GM21447 (cell line): ENCODE data around the gene COL6A3.
A peak's percentile ranks its signal among the peaks of the same experiment; 100 is the strongest.

Source experiments
- ATAC-seq: cut with Tn5 transposase; IDR thresholded peaks from one replicate; pipeline ENCODE4 v1.9.1; 2021; ENCODE audit not compliant: unreplicated experiment

Gene COL6A3

GRCh38 chr2:237445611-237446337 is 31.8 kb upstream of the COL6A3 start:
- ATAC-seq: no peak

DNA sequence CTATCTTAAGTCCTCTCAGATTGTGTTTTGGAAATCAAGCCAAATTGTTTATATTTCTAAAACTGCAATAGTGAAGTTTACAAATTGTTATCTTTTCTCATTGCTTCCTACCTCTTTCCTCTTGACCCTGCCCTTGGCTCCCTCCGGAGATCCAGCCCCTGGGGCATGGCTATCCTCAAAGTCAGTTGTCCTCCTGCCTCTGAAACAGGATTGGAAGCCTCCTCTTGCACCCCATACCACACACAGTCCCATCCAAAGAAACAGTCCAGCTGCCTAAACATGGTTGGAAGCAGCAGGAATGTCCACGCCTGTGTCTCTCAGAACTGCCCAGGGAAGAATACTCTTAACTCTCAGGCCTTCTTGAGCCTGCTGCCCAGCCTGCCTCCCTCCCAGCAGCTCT is 30.1 kb upstream of the COL6A3 start:
- ATAC-seq: no peak

GRCh38 chr2:237441605-237442274 is 27.8 kb upstream of the COL6A3 start:
- no peak for ATAC-seq

GRCh38 chr2:237440819-237441281 is 26.9 kb upstream of the COL6A3 start:
- no peak for ATAC-seq

- ATAC-seq: no peak
These were observed 24.3 kb upstream of the COL6A3 start for GRCh38 chr2:237438080-237438940.

- no peak for ATAC-seq
These were observed 23.6 kb upstream of the COL6A3 start for GRCh38 chr2:237437566-237437965.

- no peak for ATAC-seq
These were observed 22.1 kb upstream of the COL6A3 start for GRCh38 chr2:237435844-237436587.

DNA sequence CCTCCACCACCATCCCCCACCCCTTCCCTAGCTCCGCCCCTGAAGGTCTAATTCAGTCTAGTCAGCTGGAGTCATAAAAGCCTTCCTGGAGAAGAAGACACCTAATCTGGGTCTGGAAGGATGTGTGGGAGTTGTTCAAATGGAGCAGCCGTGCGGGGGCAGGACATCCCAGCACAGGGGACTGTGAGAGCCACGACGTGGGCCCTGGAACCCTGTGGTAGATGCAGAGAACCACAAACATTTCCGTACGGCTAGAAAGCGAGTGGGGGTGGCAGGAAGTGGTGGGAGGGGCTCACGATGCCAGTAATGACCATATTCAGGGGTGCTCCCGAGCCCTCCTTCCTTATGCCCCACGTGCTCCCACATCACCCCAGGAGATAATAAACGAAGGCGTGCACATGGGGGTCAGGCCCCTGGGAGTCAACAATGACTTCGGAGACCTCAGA is 20.9 kb upstream of the COL6A3 start:
- no peak for ATAC-seq

GRCh38 chr2:237433920-237434676 is 20.1 kb upstream of the COL6A3 start:
- ATAC-seq: no peak

DNA sequence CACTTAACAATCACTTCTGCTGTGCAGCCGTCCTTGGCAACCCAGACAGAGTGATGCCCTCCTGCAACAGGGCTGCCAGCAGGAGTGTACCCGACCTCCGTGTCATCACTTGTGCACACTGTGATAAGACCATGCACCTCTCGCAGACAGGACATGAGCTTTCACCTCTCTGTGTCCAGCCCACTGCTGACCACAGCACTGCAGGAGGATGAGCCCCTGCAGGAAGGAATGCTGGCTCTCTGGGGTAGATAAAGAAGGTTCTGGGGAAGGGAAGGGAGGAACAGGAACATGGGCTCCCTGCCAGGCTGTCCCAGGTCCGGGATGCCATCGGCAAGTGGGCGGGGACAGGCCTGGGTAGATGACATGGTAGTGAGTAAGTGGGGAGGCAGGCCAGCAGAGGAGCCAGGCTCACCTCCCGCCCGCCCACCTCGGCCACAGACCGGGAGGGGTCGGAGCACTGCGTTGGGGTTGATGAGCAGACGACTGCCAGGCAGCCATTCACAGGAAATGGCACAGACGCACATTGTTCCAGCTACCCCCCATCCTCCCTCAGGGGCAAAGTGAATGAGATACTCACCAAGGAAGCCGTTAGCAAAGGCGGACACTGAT is 18.6 kb upstream of the COL6A3 start:
- no peak for ATAC-seq

DNA sequence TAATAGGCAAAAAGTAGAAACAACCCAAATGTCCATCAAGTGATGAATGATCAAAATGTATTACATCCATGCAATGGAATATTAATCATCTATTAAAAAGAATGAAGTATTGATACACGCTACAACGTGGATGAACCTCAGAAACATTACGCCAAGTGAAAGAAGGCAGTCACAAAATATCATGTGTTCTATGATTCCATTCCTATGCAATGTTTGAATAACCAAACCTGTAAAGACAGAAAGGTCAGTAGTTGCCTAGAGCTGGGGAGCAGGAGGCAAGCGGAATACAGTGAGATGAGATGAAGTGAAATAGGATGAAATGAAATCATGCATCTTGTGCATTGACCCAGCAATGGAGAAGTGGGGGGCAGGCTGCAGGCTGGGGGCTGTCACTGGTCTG is 17.9 kb upstream of the COL6A3 start:
- no peak for ATAC-seq

DNA sequence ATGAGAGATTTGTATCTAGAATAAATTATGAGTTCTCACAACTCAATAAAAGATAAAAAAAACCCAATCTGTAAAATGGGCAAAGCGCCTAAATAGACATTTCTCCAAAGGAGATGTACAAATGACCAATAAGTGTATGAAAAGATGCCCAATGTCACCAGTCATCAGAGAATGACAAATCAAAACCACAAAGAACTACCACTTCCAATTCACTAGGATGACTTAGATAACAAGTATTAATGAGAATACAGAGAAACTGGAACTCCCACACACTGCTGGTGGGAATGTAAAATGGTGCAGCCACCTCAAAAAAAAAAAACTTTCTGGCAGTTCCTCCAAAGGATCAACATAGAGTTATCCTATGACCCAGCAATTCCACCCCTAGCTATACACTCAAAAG is 17.4 kb upstream of the COL6A3 start:
- ATAC-seq: no peak

GRCh38 chr2:237430861-237431260 is 16.9 kb upstream of the COL6A3 start:
- no peak for ATAC-seq

GRCh38 chr2:237429753-237430152 is 15.8 kb upstream of the COL6A3 start:
- no peak for ATAC-seq

DNA sequence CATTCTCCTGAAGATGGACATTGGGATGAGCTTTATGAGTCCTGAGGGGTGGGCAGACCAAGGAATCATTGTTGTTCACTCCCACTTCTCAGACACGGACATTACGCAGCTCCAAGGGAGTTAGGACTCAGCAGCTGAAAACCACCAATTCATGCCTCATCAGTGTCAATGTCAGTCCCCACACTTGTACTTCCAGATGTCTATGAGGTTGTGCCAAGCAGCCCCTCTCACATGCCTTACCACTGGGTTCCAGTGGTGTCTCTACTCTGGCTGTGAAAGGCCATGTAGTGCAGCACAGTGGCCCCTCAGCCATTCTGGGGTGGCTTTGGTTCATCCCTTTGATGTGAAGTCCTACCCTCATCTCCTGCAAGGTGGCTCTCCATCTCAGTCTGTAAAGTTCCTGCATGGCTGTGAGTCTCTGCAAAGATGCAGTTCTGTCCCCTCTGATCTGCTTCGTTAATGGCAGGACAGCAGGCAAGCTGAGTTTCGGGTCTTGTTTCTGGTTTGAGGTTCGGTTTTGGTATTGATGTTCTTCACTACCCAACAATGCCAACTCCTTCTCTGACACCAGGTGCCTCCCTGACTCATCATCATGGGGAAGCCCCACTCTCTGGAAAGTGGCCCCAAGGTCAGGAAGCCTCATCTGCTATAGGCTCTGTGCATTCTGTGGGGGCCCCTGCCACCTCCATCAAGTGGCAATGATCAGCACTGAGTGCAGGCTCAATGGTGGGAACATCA is 14.0 kb upstream of the COL6A3 start:
- ATAC-seq: peak; percentile 80

DNA sequence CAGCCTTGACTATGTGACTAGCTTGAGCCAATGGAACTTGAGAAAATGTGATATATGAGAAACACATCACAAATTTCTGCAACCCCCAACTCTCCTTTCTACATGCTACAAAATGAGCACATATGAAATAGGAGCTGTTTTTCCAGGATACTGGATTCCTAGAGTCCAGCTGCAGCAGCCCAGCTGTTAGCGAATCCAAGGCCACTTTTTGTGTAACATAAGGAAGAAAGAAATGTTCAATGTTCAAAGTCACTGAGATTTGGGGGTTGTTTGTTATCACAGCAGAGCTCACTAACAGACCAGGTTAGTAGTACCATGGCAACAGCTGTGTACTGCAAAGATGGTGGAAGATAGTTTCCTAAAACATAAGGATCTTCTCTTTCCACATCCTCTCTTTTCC is 12.6 kb upstream of the COL6A3 start:
- no peak for ATAC-seq

DNA sequence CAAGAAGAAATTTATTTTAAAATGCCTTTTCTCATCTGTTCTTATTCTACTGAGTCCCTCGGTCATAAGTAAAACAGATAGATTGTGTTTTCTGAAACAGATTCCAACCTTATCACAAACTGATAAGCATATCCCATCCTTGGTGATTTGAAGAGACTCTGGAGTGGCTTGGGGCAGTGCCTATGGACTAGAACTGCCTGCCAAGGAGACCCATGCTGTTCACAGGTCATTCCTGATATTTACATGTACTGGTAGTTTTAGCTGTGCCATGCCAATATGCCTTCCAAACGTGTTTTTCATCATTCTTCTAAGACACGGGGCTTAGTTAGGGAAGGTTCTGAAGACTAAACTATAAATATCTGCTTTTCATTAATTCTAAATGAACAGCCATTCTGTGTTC is 11.4 kb upstream of the COL6A3 start:
- ATAC-seq: no peak

DNA sequence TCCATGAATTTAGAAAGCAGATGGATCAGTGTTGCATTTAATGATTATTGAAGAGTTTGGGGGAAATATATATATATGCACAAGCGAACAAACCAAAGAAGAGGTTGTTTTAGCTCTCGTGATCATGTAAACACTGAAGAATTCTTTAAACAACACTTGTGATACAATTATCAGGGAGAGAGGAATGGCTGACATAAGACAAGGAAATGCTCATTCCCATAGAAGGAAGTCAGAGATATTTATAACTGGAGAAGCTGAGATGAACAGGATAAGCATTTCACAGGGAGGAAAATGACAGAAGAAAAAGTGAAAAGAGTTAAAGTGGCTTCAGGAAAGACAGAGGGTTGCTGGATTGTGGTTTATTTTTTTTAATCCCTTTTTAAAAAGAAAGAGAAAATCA is 10.6 kb upstream of the COL6A3 start:
- ATAC-seq: no peak

DNA sequence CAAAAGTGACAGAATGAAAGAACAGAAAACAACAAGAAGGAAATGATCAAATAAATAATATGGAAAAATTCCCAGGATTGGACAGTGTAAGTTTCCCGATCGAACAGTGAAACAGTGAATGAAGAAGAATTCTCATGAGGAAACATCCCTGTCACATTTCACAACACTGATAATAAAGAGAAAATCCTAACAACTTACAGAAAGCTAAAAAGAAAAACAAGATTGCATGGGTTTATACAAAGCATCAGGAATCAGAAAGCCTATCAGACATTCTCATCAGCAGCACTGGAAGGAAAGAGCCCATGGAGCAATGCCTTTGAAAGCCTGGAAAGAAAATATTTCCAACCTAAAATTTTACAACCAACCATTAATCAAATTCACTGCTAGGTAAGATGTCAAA is 9.9 kb upstream of the COL6A3 start:
- no peak for ATAC-seq
